HuH-7.5 (cell line): ENCODE data around the gene KIF16B.
"Not testable (repeated sequence)": the region's sequence is repeated elsewhere in the genome, so short reads cannot be mapped to it uniquely, and the experiment has no call there.

Experiments
- DNase-seq: peaks from one replicate; pipeline ENCODE4 v3.0.0; 2011; ENCODE audit warnings: low spot score

Gene KIF16B

DNA sequence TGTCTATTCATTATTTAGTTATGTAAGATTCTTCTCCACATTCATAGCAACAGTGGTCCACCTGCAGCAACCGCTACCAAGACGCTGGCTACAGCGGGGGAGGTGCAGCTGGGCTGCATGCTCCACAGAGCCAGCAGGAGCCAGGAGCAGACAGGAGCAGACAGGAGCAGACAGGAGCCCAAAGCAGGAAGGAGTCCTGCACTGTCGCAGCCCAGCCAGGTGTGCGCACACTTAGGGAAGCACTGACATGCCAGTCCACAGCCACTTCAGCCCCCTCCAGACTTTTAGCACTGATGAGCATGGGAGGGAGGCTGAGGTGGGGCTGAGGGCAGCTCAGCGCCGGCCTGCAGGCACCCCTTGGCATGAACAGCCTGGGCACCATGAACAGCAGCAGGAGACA, 19.6 kb downstream of the KIF16B start:
- no peak for DNase-seq

DNA sequence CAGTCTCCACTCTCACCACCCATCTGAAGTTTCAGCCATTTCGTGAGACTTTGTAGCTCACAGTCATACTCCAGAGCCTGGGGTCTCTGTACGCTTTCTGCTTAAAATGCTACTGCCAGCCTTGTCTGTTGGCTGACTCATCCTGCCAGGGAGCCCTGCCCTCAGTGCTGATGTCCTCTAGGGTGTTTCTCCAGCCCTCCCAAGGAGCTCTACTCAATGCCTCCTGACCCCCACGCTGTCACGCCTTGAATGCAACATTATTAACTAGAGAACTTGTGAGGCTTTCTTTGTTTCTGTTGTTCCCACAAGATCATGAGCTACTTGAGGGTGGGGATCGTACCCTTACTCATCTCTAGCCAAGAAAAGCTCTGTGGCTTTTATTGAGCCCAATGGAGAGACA, 20.1 kb downstream of the KIF16B start:
- DNase-seq: no peak

DNA sequence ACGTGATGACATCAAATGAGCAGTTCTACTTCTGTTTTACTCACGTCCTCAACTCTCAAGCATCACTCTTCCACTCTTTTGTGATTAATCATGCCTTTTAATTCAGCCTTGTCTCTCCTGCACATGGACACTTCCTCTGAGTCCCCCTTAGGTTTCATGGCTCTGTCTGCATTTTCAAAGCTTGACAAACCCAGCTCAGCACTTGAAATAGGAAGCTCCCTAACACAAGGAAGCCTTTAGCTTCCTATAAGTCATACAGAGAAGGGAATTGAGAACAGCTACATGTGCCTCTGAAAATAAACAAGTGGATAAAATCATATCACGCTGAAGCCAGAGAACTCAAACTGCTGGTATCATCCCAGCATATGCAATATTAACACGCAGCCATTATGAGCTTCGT, 21.2 kb downstream of the KIF16B start:
- no peak for DNase-seq

DNA sequence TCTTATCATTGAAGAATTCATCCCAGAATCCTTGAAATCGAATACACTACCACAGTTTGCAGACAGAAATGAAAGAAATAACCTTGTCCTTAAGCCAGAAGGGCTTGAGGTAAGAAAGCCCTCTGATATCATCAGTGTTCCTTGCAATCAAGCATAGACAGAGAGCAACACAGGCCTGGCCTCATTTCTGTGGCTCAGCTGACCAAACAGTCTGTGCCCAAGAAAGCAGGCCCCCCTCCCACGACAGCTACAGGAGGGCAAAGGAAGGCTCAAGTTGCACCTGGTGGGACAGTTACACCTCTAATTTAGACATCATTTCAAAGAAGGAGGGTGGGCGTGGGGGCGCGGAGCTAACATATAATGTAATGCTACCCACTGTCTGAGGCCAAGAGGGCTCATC, 21.6 kb downstream of the KIF16B start:
- DNase-seq: no peak

DNA sequence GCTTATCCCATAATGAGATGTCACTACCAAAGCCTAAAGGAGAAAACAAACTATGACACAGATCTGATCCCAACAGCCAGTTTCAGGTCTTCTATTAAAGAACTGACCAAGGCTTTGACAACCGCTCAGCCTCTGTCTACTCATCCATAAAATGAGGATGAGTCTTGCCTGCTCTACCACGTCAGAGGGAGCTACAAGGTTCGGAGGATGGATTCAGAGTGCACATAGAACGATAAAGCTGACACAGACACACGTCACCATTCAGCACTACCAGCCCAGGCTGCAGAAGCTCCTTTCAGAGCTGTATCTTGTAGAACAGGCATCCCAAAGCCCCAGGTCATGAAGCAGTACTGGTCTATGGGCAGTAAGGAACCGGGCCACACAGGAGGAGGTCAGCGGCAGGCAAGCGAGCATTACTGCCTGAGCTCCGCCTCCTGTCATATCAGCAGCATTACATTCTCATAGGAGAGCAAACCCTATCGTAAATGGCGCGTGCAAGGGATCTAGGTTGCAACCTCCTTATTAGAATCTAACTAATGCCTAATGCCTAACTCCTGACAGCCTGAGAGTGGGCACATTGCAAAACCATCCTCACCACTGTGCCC, 25.1 kb downstream of the KIF16B start:
- no peak for DNase-seq

DNA sequence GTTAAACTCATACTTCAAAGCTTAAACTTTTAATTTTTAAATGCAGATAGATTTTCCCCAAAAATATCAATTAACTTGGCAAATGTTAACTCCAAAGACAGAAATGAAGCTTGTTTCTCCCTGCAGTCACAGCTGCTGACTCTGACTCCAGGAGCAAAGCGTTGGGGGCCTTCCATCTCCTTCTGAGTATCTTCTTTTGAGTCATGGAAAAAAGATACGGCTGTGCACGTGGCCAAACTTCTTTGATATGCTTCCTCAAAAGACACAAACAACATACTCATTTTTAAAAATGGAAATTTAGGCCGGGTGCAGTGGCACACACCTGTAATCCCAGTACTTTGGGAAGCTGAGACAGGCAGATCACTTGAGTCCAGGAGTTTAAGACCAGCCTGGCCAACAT, 28.3 kb downstream of the KIF16B start:
- DNase-seq: no peak

DNA sequence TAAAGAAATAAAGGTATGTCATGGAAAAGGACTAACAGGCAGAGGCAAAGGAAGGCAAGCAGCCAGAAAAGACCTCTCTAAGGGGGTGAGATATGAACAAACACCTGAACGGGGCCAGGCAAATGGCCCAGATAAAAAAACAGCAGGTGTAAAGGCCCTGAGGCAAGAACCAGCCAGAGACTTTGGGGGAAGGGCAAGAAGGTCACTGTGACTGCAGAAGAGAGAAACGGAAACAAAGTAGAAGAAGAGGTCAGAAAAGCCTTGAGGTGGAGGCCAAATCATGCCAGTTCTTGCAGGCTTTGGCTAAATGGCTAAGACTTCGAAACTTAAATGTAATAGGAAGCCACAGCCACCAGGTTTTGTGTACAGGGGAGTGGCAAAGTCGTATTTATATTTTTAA, 30.8 kb downstream of the KIF16B start:
- no peak for DNase-seq

DNA sequence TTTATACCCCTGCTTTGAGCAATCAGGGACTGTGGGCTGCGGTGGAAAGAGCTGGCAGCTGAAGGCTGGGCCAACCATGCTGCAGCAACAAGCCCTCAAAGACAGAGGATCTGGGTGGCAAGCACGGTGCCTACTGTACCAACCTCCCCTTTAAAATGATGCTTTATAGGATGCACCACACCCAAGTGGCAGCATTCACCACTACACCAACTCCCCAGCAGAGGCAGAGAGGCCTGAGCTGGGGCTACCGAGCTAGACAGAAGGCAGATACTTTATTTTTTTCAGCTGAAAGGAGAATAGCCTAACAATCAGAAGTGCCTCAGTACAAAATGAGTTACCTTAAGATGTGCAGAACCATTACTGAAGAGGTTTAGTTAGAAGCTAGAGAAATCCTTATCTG, 31.4 kb downstream of the KIF16B start:
- DNase-seq: no peak

DNA sequence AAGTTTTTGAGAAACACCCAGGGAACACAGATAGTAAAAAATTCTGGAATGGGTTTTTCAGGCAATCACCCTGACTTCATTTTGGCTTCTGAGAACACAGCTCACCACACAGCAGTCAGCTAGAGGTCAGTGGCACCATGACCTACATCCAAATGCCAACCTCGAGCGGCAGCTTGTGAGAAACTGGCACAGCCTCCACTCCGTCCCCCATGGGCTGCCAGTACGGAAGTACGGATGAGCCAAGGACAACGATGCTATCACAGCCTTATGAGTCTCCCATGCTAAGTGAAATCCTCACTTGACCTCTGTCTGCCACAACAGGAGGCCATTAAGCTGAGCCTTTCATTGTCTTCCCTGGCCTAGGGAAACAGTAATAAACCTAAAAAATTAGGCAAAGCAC, 32.0 kb downstream of the KIF16B start:
- DNase-seq: no peak

DNA sequence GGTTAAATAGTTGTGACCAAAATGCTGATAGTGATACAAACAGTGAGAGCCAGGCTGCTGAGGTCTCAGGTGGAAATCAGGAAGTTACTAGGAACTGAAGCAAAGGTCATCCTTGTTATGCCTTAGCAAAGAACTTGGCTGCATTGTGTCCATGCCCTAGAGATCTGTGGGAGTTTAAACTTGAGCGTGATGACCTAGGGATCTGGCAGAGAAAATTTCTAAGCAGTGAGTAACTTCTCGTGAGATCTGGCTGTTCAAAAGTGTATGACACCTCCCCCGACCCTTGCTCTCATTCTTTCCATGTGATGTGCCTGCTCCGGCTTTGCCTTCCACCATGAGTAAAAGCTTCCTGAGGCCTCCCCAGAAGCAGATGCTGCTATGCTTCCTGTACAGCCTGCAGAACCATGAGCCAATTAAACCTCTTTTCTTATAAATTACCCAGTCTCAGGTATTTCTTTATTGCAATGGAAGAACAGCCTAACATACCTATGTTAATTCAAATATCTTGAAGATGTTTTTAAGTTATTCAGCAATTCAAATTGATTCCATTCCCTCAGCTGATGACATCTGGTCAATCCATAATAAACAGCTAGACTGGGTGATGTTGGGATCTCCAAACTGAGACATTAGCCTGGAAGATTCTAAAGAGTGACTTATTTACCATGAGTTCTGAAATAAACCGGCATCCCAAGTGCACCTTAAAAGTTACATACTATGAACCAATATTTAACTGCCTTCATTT, 33.8 kb downstream of the KIF16B start:
- DNase-seq: no peak

DNA sequence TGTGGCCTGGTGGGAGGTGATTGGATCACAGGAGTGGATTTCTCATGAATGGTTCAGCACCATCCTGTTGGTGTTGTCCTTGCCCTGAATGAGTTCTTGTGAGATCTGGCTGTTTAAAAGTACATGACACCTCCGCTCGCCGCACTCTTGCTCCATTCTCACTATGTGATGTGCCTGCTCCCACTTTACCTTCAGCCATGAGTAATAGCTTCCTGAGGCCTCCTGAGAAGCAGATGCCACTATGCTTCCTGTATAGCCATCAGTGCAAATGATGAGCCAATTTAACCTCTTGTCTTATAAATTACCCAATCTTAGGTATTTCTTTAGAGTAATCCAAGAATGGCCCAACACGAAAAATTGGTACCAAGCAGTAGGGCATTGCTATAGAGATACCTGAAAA, 34.5 kb downstream of the KIF16B start:
- DNase-seq: no peak

DNA sequence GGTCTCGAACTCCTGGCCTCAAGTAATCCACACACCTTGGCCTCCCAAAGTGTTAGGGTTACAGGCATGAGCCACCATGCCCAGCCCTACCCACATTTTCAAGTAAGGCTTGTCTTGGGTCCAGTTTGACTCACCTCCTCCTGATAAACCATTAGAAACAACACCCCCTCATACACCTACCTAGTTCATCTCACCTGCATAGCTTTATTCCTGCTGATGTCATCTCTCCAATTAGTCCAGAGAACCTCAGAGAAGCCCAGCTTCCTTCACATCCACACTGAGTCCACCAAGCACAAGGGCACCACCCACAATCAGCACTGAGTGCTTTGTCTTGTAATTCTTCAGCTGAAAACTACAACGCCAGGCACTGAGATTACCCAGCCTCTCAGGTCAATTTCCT, 35.3 kb downstream of the KIF16B start:
- DNase-seq: no peak

DNA sequence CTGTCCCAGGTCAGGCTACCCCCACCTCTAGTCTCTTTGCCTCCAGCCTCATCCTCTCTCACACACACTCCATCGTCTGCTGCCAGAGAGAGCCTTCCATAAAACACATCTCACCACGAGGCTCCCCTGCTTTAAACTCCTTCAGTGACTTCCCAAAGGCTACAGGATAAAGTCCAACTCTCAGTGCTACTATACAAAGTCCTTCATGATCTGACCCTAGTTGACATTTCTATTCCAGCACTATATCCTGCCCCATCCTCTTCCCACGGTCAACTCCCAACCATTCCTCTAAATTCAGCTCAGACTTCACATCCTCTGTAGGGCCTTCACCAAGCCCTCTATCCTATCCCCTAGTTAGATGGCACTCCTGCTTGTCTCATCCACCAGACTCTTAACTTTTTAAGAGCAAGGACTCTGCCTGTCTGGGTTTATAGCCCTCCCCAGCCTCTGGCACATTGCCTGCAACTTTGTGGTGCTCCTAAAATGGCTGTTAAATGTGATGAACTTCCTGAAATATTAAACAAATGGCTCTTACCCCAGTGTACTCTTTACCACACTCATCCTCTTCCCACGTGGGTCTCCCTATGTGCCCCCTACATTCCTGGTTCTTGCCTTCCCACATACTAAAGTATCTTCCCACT, 36.1 kb downstream of the KIF16B start:
- no peak for DNase-seq

DNA sequence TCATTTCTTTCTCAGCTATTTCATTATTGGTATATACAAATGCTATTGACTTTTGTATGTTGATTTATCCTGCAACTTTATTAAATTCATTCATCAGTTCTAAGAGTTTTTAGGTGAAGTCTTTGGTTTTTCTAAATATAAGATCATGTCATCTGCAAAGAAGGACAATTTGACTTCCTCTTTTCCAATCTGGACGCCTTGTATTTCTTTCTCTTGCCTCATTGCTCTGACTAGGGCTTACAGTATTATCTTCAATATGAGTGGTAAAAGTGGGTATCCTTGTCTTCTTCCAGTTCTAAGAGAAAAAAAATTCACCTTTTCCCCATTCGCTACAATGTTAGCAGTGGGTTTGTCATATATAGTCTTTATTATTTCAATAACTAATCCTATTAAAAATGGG, 38.0 kb downstream of the KIF16B start:
- no peak for DNase-seq

DNA sequence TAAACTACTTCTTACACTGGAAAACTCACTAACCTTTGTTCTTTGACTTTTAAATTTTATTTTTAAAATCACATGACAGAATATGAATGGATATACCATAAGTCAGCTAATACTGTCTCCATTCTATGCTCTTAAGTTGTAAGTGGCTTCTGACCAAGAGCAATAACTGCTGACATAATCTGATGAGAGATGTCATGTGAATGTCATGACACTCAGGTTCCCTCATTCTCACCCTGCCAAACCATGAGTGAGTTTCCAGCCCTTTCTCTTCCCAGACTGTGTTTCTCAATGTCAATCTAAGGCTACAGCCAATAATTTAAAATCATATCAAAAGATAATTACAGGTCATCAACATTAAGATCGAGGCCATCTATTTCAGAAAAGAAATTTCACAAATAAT, 39.7 kb downstream of the KIF16B start:
- no peak for DNase-seq

DNA sequence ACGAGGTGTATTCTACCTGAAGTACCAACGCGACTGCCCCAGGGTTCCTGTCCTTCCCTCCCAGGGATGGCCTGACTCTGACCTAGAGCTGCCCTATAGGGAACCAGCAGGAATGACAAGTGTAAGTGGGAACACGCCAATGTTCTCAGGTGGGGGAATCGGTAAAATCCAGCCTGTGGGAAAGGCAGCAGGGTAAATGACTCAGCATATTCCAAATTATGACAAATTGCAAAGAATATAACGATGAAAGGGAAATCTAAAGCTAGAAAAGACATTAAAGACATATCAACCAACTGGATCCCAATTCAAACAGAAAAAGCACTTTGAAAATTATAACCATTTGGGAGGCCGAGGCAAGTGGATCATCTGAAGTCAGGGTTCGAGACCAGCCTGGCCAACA, 41.8 kb downstream of the KIF16B start:
- DNase-seq: no peak

DNA sequence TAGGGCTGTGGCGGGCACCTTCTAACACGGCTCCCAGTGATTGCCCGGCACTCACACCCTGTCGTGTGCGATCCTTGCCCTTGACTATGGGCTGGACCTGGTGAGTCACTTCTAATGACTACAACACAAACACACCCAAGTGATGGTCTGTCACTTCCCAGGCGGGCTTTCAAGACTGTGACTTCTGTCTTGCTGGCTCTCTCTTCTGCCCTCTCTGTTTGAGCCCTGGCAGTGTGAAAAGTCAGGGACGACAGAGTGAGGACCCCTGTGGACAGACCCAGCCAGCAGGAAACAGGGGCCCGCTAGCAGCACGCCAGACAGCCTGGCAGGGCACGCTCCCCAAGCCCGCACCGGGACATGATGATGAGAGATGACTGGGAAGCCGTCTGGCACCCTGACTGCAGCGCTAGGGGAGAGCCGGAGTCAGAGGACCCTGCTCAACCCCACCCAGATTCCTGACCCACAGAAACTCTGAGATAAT, 43.0 kb downstream of the KIF16B start:
- DNase-seq: no peak

DNA sequence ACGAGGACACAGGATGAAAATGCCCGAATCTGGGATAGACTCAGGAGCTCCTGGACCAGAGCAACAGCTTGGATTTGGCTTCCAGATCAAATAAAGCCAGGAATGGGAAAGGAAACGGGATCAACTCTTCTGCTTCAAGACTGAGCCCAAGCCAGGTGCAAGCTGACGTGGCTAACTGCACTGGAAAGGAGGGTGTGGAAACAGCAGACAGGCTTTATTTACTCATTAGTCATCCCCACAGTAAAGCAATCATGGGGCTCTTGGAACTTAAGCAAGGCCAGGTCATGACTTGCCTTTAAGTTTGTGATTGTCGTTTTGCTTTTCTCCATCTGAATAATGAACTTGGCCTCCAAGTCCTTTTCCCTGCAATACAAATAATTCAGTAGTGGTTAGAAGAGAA, 45.2 kb downstream of the KIF16B start:
- peak; percentile 67 for DNase-seq

DNA sequence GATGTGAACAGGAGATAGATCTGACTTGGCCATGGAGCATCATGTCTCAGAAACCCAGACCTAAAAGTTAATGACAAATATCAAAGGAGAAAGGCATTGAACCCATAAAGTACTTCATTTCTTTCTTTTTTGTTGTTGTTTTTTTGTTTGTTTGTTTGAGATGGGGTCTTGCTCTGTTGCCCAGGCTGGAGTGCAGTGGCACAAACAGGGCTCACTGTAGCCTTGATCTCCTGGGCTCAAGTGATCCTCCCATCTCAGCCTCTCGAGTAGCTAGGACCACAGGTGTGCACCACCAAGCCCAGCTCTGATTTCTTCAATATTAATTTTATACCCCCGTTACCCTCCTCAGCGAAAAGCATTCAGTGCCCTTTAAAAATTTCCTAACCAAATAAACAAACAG, 45.8 kb downstream of the KIF16B start:
- no peak for DNase-seq

DNA sequence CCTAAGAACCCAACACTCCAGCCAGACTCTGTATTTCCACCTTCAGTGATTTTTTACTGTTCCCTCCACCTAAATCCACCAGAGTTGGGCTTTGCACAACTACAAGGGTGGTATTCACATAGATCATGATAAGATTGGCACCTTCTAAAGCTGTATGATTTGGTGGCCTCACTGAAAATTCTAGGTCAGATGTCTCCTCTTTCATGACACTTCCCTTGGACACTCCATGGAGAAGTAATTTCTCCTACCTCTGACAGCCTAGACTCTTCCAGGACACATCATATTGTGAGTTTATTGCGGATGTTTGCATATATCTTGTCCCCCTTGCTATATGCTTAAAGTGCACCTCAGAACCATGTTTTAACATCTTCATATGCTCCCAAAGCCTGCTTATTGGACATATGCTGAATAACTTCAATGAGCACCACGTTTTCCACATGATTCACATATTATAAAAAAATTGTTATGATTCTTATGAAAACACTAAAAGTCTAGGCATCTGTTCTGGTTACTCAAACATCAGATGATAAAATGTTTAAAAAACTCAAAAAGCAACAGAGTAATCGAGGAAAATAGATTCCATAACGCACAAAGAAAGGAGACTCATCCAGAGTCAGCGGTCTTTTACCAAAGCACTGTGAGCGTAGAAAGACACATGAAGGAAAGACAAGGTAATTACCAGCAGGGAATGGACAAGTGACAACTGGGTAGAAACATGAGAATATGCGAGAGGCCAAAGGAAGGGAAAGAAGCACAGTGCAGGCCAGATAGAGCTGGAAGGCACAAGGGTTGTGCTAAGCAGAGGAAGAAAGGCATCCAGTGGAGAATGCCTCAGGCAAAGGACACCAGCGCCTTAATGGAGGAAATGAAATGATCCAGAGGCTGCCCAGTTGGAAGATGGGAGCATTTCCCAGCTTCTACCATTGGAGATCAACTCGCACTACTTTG, 46.5 kb downstream of the KIF16B start:
- no peak for DNase-seq

DNA sequence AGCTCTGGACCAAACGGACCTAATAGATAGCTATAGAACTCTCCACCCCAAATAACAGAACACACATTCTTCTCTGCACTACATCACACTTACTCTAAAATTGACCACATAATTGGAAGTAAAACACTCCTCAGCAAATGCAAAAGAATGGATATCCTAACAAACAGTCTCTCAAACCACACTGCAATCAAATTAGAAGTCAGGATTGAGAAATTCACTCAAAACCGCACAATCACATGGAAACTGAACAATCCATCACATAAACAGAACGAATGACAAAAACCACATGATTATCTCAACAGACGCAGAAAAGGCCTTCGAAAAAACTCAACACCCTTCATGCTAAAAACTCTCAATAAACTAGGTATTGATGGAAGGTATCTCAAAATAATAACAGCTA, 50.6 kb downstream of the KIF16B start:
- DNase-seq: not testable (repeated sequence)

DNA sequence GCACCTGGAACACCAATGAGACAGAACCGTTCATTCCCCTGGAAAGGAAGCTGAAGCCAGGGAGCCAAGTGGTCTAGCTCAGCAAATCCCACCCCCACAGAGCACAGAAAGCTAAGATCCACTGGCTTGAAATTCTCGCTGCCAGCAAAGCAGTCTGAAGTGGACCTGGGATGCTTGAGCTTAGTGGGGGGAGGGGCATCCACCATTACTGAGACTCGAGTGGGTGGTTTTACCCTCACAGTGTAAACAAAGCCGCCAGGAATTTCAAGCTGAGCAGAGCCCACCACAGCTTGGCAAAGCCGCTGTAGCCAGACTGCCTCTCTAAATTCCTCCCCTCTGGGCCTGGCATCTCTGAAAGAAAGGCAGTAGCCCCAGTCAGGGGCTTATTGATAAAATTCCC, 53.1 kb downstream of the KIF16B start:
- DNase-seq: no peak
